Heart left ventricle (tissue), 13 donors: ENCODE measurements around the gene TAF4B.

Experiments used
- POLR2A ChIP-seq, 2 donors: fragments of 450-650 bp; IDR thresholded peaks; one replicate each; pipeline ENCODE4 v1.6.1; 2017; ENCODE audit warnings: antibody characterized with exemption in 2 of 2, mild to moderate bottlenecking in 2 of 2, moderate library complexity in 2 of 2
- TF ChIP-seq, protein P1 (sequence below), 12 donors: fragments of 200-600 bp; sonication (generic) in 4 of 12; IDR thresholded peaks; one replicate each; pipeline versions ENCODE4 v1.5.0 to v1.8.0; 2018 to 2022; ENCODE audit warnings: antibody characterized with exemption in 12 of 12, mild to moderate bottlenecking in 5 of 12
- donor health status: ischemic (EF 13 %, LVEDD 7.1; RV severe dilation, severe dysfunction).
- donor health status: DM: no; HTN: yes; CAD: no.
- donor health status: DM: no; HTN: no; CAD: no.
- donor health status: ischemic (EF 25% LVEDD 6.9; RV normal size, moderate dysfunction).
- donor health status: ischemic (EF 25% LVEDD 5.7; RV mildly dilated, moderate dysfunction).
- donor health status: ischemic (EF 35%, LVEDD 5.7; RV mildly dilated, moderate dysfunction).
- donor health status: nonischemic (EF 11% LVEDD 7.7; RV severe dilation, severe dysfunction).
- donor health status: DM: yes; HTN: yes; CAD: no.
- donor health status: PGD.
- donor health status: ischemic (EF 29% LVEDD 5.4; RV normal size, mild dysfunction).
- donor health status: nonischemic (EF 23%, LVEDD 6.1; RV moderate dilation, normal function).

DNA sequence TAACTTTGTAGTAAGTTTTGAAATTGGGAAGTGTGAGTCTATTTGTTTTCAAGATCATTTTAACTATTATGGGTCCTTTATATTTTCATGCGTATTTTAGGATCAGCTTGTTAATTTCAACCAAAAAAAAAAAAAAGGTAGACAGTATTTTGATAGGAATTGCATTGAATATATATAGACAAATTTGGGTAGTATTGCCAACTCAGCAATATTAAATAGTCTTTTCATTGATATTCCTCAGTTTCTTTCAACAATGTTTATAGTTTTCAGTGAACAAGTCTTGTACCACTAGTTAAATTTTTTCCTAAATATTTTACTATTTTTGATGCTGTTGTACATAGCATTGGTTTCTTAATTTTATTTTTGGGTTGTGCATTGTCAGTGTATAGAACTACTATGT is 149.9 kb downstream of the TAF4B start:
- TF ChIP-seq, protein P1, sequence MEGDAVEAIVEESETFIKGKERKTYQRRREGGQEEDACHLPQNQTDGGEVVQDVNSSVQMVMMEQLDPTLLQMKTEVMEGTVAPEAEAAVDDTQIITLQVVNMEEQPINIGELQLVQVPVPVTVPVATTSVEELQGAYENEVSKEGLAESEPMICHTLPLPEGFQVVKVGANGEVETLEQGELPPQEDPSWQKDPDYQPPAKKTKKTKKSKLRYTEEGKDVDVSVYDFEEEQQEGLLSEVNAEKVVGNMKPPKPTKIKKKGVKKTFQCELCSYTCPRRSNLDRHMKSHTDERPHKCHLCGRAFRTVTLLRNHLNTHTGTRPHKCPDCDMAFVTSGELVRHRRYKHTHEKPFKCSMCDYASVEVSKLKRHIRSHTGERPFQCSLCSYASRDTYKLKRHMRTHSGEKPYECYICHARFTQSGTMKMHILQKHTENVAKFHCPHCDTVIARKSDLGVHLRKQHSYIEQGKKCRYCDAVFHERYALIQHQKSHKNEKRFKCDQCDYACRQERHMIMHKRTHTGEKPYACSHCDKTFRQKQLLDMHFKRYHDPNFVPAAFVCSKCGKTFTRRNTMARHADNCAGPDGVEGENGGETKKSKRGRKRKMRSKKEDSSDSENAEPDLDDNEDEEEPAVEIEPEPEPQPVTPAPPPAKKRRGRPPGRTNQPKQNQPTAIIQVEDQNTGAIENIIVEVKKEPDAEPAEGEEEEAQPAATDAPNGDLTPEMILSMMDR (IDR thresholded peaks at IDR 0.05): no peak
- no peak for TF ChIP-seq POLR2A (IDR thresholded peaks at IDR 0.05)
